ENCODE data around the gene MLKL.
A peak's percentile ranks its signal among the peaks of the same experiment; 100 is the strongest.

MLKL gene

GRCh38 chr16:74695450-74696422, 4.9 kb downstream of the MLKL start:
- 0 out of 2 replicates have a peak, but pooled peaks cover 4% of the 10 kb centered on the region for H3K79me2 ChIP-seq (ENCODE audit: insufficient read depth, low read length)
- H3K4me3 ChIP-seq (ENCODE audit: low read depth in 1 of 2, low read length in 2 of 2), result no peak overlapping the region
- H3K4me2 ChIP-seq (ENCODE audit: insufficient read depth, low read length), result peak overlapping the region; percentile 27; the same call in 1 of the 2 replicates
- peak; percentile 66 for ATAC-seq (ENCODE audit: insufficient read depth, low read depth)
- H3K4me1 ChIP-seq (ENCODE audit: insufficient read depth, low read length), result peaks cover 23% of the 10 kb centered on the region
- peaks cover 17% of the 10 kb centered on the region for H3K36me3 ChIP-seq (ENCODE audit: insufficient read depth, low read length)
- DNase-seq, result peak; percentile 63
- H3K9ac ChIP-seq (ENCODE audit: low read depth, low read length), result no peak overlapping the region
- no peak for TF ChIP-seq EZH2 (IDR thresholded peaks at IDR 0.05; ENCODE audit: borderline replicate concordance, low read depth, low read length, severe bottlenecking)
- TF ChIP-seq CTCF (IDR thresholded peaks at IDR 0.05; ENCODE audit: borderline replicate concordance, extremely low read depth, low read length, poor library complexity, severe bottlenecking), result no peak
- no peak overlapping the region for H2AFZ ChIP-seq (ENCODE audit: low read depth, low read length)
- H4K20me1 ChIP-seq (ENCODE audit: insufficient read depth, low read length), result no peaks in the 10 kb centered on the region
- H3K27me3 ChIP-seq (ENCODE audit: insufficient read depth, low read length, poor library complexity), result no peaks in the 10 kb centered on the region
- no peaks in the 10 kb centered on the region for H3K9me3 ChIP-seq (ENCODE audit: insufficient read depth, low read length, severe bottlenecking)
- H3K27ac ChIP-seq (ENCODE audit: low read length), result no peak overlapping the region

GRCh38 chr16:74691093-74691855, 9.4 kb downstream of the MLKL start:
- Histone ChIP-seq H2AFZ (ENCODE audit: low read depth, low read length) (no peak overlapping the region), H3K36me3 (ENCODE audit: insufficient read depth, low read length) (peaks cover 27% of the 10 kb centered on the region), H3K4me3 (ENCODE audit: low read depth in 1 of 2, low read length in 2 of 2) (no peak overlapping the region), H3K27me3 (ENCODE audit: insufficient read depth, low read length, poor library complexity) (no peaks in the 10 kb centered on the region), H3K27ac (ENCODE audit: low read length) (no peak overlapping the region), H3K79me2 (ENCODE audit: insufficient read depth, low read length) (no peaks in the 10 kb centered on the region), H3K4me2 (ENCODE audit: insufficient read depth, low read length) (no peak overlapping the region), H3K9ac (ENCODE audit: low read depth, low read length) (no peak overlapping the region), H3K4me1 (ENCODE audit: insufficient read depth, low read length) (no peaks in the 10 kb centered on the region; the same call in 1 of the 2 replicates), H3K9me3 (ENCODE audit: insufficient read depth, low read length, severe bottlenecking) (no peaks in the 10 kb centered on the region), H4K20me1 (ENCODE audit: insufficient read depth, low read length) (no peaks in the 10 kb centered on the region)
- no peak for DNase-seq
- no peak for ATAC-seq (ENCODE audit: insufficient read depth, low read depth)
- TF ChIP-seq CTCF (IDR thresholded peaks at IDR 0.05; ENCODE audit: borderline replicate concordance, extremely low read depth, low read length, poor library complexity, severe bottlenecking) (no peak), EZH2 (IDR thresholded peaks at IDR 0.05; ENCODE audit: borderline replicate concordance, low read depth, low read length, severe bottlenecking) (no peak)

- no peaks in the 10 kb centered on the region for H3K79me2 ChIP-seq (ENCODE audit: insufficient read depth, low read length)
- no peak overlapping the region for H3K9ac ChIP-seq (ENCODE audit: low read depth, low read length)
- DNase-seq (no peak), ATAC-seq (ENCODE audit: insufficient read depth, low read depth) (no peak)
- H3K4me3 ChIP-seq (ENCODE audit: low read depth in 1 of 2, low read length in 2 of 2), result no peak overlapping the region
- no peaks in the 10 kb centered on the region for H4K20me1 ChIP-seq (ENCODE audit: insufficient read depth, low read length)
- H2AFZ ChIP-seq (ENCODE audit: low read depth, low read length), result no peak overlapping the region
- no peaks in the 10 kb centered on the region for H3K27me3 ChIP-seq (ENCODE audit: insufficient read depth, low read length, poor library complexity)
- H3K4me1 ChIP-seq (ENCODE audit: insufficient read depth, low read length), result no peaks in the 10 kb centered on the region
- no peak for TF ChIP-seq CTCF (IDR thresholded peaks at IDR 0.05; ENCODE audit: borderline replicate concordance, extremely low read depth, low read length, poor library complexity, severe bottlenecking)
- no peak for TF ChIP-seq EZH2 (IDR thresholded peaks at IDR 0.05; ENCODE audit: borderline replicate concordance, low read depth, low read length, severe bottlenecking)
- H3K27ac ChIP-seq (ENCODE audit: low read length), result no peak overlapping the region
- H3K4me2 ChIP-seq (ENCODE audit: insufficient read depth, low read length), result no peak overlapping the region
- H3K36me3 ChIP-seq (ENCODE audit: insufficient read depth, low read length), result peaks cover 18% of the 10 kb centered on the region; the same call in 1 of the 2 replicates
- no peaks in the 10 kb centered on the region for H3K9me3 ChIP-seq (ENCODE audit: insufficient read depth, low read length, severe bottlenecking)
Observed at GRCh38 chr16:74682556-74682955, 18.1 kb downstream of the MLKL start.
